ENCODE results near the gene EPC2.
A peak's percentile ranks its signal among the peaks of the same experiment; 100 is the strongest.

The EPC2 gene

GRCh38 chr2:148615381-148615841, 29.1 kb upstream of the EPC2 start:
- no peak overlapping the region for H3K4me3 ChIP-seq (ENCODE audit: low read length)
- no peaks in the 10 kb centered on the region for H3K9me3 ChIP-seq (ENCODE audit: control insufficient read depth, low read length)
- peaks cover 4% of the 10 kb centered on the region for H3K27me3 ChIP-seq (replicated peaks; ENCODE audit: control insufficient read depth, insufficient read depth, low read length)
- no peaks in the 10 kb centered on the region for H3K36me3 ChIP-seq (ENCODE audit: control insufficient read depth, insufficient read depth, low read length, severe bottlenecking)
- H3K4me1 ChIP-seq (ENCODE audit: control insufficient read depth, insufficient read depth, low read length), result peaks cover 9% of the 10 kb centered on the region
- DNase-seq (ENCODE audit: low read depth), result peak; percentile 3
- H3K9ac ChIP-seq (ENCODE audit: low read length), result no peak overlapping the region

- Histone ChIP-seq H3K9me3 (ENCODE audit: control insufficient read depth, low read length) (no peaks in the 10 kb centered on the region), H3K9ac (ENCODE audit: low read length) (no peak overlapping the region), H3K27me3 (replicated peaks; ENCODE audit: control insufficient read depth, insufficient read depth, low read length) (peaks cover 4% of the 10 kb centered on the region), H3K4me3 (ENCODE audit: low read length) (no peak overlapping the region), H3K36me3 (ENCODE audit: control insufficient read depth, insufficient read depth, low read length, severe bottlenecking) (no peaks in the 10 kb centered on the region), H3K4me1 (ENCODE audit: control insufficient read depth, insufficient read depth, low read length) (peaks cover 9% of the 10 kb centered on the region)
- DNase-seq (ENCODE audit: low read depth), result no peak
These were observed 27.9 kb upstream of the EPC2 start for GRCh38 chr2:148616662-148617061.

GRCh38 chr2:148617219-148617618, 27.3 kb upstream of the EPC2 start:
- H3K4me3 ChIP-seq (ENCODE audit: low read length), result no peak overlapping the region
- H3K9ac ChIP-seq (ENCODE audit: low read length), result no peak overlapping the region
- no peaks in the 10 kb centered on the region for H3K9me3 ChIP-seq (ENCODE audit: control insufficient read depth, low read length)
- peaks cover 9% of the 10 kb centered on the region for H3K4me1 ChIP-seq (ENCODE audit: control insufficient read depth, insufficient read depth, low read length)
- H3K27me3 ChIP-seq (replicated peaks; ENCODE audit: control insufficient read depth, insufficient read depth, low read length), result peaks cover 4% of the 10 kb centered on the region
- no peaks in the 10 kb centered on the region for H3K36me3 ChIP-seq (ENCODE audit: control insufficient read depth, insufficient read depth, low read length, severe bottlenecking)
- no peak for DNase-seq (ENCODE audit: low read depth)

- no peaks in the 10 kb centered on the region for H3K36me3 ChIP-seq (ENCODE audit: control insufficient read depth, insufficient read depth, low read length, severe bottlenecking)
- no peak overlapping the region for H3K4me3 ChIP-seq (ENCODE audit: low read length)
- no peaks in the 10 kb centered on the region for H3K9me3 ChIP-seq (ENCODE audit: control insufficient read depth, low read length)
- DNase-seq (ENCODE audit: low read depth), result no peak
- H3K9ac ChIP-seq (ENCODE audit: low read length), result no peak overlapping the region
- peaks cover 4% of the 10 kb centered on the region for H3K27me3 ChIP-seq (replicated peaks; ENCODE audit: control insufficient read depth, insufficient read depth, low read length)
- no peaks in the 10 kb centered on the region for H3K4me1 ChIP-seq (ENCODE audit: control insufficient read depth, insufficient read depth, low read length)
These were observed 24.9 kb upstream of the EPC2 start for GRCh38 chr2:148619560-148620195.

GRCh38 chr2:148622366-148622765, 22.2 kb upstream of the EPC2 start:
- no peak overlapping the region for H3K4me3 ChIP-seq (ENCODE audit: low read length)
- DNase-seq (ENCODE audit: low read depth), result no peak
- no peak overlapping the region for H3K9ac ChIP-seq (ENCODE audit: low read length)
- no peaks in the 10 kb centered on the region for H3K9me3 ChIP-seq (ENCODE audit: control insufficient read depth, low read length)
- H3K27me3 ChIP-seq (replicated peaks; ENCODE audit: control insufficient read depth, insufficient read depth, low read length), result peaks cover 4% of the 10 kb centered on the region
- no peaks in the 10 kb centered on the region for H3K36me3 ChIP-seq (ENCODE audit: control insufficient read depth, insufficient read depth, low read length, severe bottlenecking)
- no peaks in the 10 kb centered on the region for H3K4me1 ChIP-seq (ENCODE audit: control insufficient read depth, insufficient read depth, low read length)

GRCh38 chr2:148623086-148623485, 21.5 kb upstream of the EPC2 start:
- no peak overlapping the region for H3K9ac ChIP-seq (ENCODE audit: low read length)
- peaks cover 4% of the 10 kb centered on the region for H3K27me3 ChIP-seq (replicated peaks; ENCODE audit: control insufficient read depth, insufficient read depth, low read length)
- DNase-seq (ENCODE audit: low read depth), result no peak

GRCh38 chr2:148627224-148627623, 17.3 kb upstream of the EPC2 start:
- Histone ChIP-seq H3K4me1 (ENCODE audit: control insufficient read depth, insufficient read depth, low read length) (no peaks in the 10 kb centered on the region), H3K27me3 (replicated peaks; ENCODE audit: control insufficient read depth, insufficient read depth, low read length) (no peaks in the 10 kb centered on the region), H3K36me3 (ENCODE audit: control insufficient read depth, insufficient read depth, low read length, severe bottlenecking) (no peaks in the 10 kb centered on the region), H3K9ac (ENCODE audit: low read length) (no peak overlapping the region), H3K9me3 (ENCODE audit: control insufficient read depth, low read length) (no peaks in the 10 kb centered on the region), H3K4me3 (ENCODE audit: low read length) (no peak overlapping the region)
- DNase-seq (ENCODE audit: low read depth), result no peak

More at GRCh38 chr2:148623086-148623485, 21.5 kb upstream of the EPC2 start:
- no peak overlapping the region for H3K4me3 ChIP-seq (ENCODE audit: low read length)
- no peaks in the 10 kb centered on the region for H3K36me3 ChIP-seq (ENCODE audit: control insufficient read depth, insufficient read depth, low read length, severe bottlenecking)
- no peaks in the 10 kb centered on the region for H3K9me3 ChIP-seq (ENCODE audit: control insufficient read depth, low read length)
- H3K4me1 ChIP-seq (ENCODE audit: control insufficient read depth, insufficient read depth, low read length), result no peaks in the 10 kb centered on the region

- Histone ChIP-seq H3K36me3 (ENCODE audit: control insufficient read depth, insufficient read depth, low read length, severe bottlenecking) (no peaks in the 10 kb centered on the region), H3K9me3 (ENCODE audit: control insufficient read depth, low read length) (no peaks in the 10 kb centered on the region), H3K4me1 (ENCODE audit: control insufficient read depth, insufficient read depth, low read length) (no peaks in the 10 kb centered on the region), H3K27me3 (replicated peaks; ENCODE audit: control insufficient read depth, insufficient read depth, low read length) (peaks cover 7% of the 10 kb centered on the region), H3K4me3 (ENCODE audit: low read length) (no peak overlapping the region), H3K9ac (ENCODE audit: low read length) (no peak overlapping the region)
- DNase-seq (ENCODE audit: low read depth), result no peak
These were observed 9.8 kb upstream of the EPC2 start for GRCh38 chr2:148634749-148635148.

- Histone ChIP-seq H3K36me3 (ENCODE audit: control insufficient read depth, insufficient read depth, low read length, severe bottlenecking) (no peaks in the 10 kb centered on the region), H3K27me3 (replicated peaks; ENCODE audit: control insufficient read depth, insufficient read depth, low read length) (peaks cover 25% of the 10 kb centered on the region), H3K9ac (ENCODE audit: low read length) (no peak overlapping the region), H3K4me3 (ENCODE audit: low read length) (no peak overlapping the region), H3K4me1 (ENCODE audit: control insufficient read depth, insufficient read depth, low read length) (no peaks in the 10 kb centered on the region), H3K9me3 (ENCODE audit: control insufficient read depth, low read length) (no peaks in the 10 kb centered on the region)
- no peak for DNase-seq (ENCODE audit: low read depth)
These were observed 6.0 kb upstream of the EPC2 start for GRCh38 chr2:148638543-148638942.

- Histone ChIP-seq H3K36me3 (ENCODE audit: control insufficient read depth, insufficient read depth, low read length, severe bottlenecking) (no peaks in the 10 kb centered on the region), H3K9me3 (ENCODE audit: control insufficient read depth, low read length) (no peaks in the 10 kb centered on the region), H3K9ac (ENCODE audit: low read length) (no peak overlapping the region), H3K4me1 (ENCODE audit: control insufficient read depth, insufficient read depth, low read length) (peaks cover 3% of the 10 kb centered on the region), H3K4me3 (ENCODE audit: low read length) (no peak overlapping the region), H3K27me3 (replicated peaks; ENCODE audit: control insufficient read depth, insufficient read depth, low read length) (peaks cover 25% of the 10 kb centered on the region)
- peak; percentile 25 for DNase-seq (ENCODE audit: low read depth)
These were observed 3.8 kb upstream of the EPC2 start for GRCh38 chr2:148640767-148641166.

GRCh38 chr2:148642112-148642744, 2.3 kb upstream of the EPC2 start:
- H3K27me3 ChIP-seq (replicated peaks; ENCODE audit: control insufficient read depth, insufficient read depth, low read length), result peaks cover 25% of the 10 kb centered on the region
- no peak overlapping the region for H3K4me3 ChIP-seq (ENCODE audit: low read length)
- H3K36me3 ChIP-seq (ENCODE audit: control insufficient read depth, insufficient read depth, low read length, severe bottlenecking), result no peaks in the 10 kb centered on the region

More at GRCh38 chr2:148642112-148642744, 2.3 kb upstream of the EPC2 start:
- no peak for DNase-seq (ENCODE audit: low read depth)
- Histone ChIP-seq H3K9me3 (ENCODE audit: control insufficient read depth, low read length) (no peaks in the 10 kb centered on the region), H3K9ac (ENCODE audit: low read length) (no peak overlapping the region), H3K4me1 (ENCODE audit: control insufficient read depth, insufficient read depth, low read length) (peaks cover 8% of the 10 kb centered on the region)
